ENCODE results near the gene NUAK1. TPM values are rescaled to one million over a fixed set of nuclear protein-coding genes. Genes with fewer than 3 reads are reported as not detected.

Gene NUAK1
- total and polyA plus RNA-seq, 7 donors: 1.8 to 12.1 (median 5.8) TPM

DNA sequence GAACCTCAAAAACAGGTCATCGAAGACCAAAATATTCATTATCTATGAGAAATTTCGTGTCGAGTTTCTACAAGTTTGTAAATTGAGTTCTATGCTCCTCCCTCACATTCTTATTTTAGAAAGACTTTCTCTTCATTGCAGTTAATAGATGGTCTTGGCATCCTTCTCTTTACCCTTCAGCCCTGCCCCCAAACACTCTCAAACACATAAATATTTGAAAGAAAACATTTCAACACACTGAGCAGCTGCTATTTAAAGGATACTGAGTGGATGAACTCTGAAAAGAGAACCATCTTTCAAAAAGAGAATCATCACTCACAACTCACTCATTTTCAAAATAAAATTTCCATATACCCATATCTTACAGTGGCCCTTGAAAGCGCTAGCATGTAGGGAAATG lies 67.1 kb downstream of the NUAK1 start:
- TF ChIP-seq POLR2AphosphoS5 (IDR thresholded peaks at IDR 0.05) (peak; percentile 27 to 66 (median 58)), CTCF (IDR thresholded peaks at IDR 0.05) (no peak), EP300 (IDR thresholded peaks at IDR 0.05) (peak in 1 of 4 donors; percentile 22)
- no peak overlapping the region for H3K4me3 ChIP-seq
- peak overlapping the region in 1 of 4 donors; percentile 37 for H3K27ac ChIP-seq
- peaks cover 0 to 38% (median 33%) of the 10 kb centered on the region in 4 donors for H3K4me1 ChIP-seq
- DNase-seq: no peak
- 78 to 82% methylated on average over 4 of the region's 4 CpGs for WGBS, 2 donors
- no peaks in the 10 kb centered on the region for H3K9me3 ChIP-seq
- H3K36me3 ChIP-seq: peaks cover 0 to 9% (median 2%) of the 10 kb centered on the region in 4 donors
- intact Hi-C loops (cut with DNase I): loop anchor here (10.0 kb wide), 1 partner anchor 147 kb away; no protein-coding TSS in a partner anchor
- H3K27me3 ChIP-seq: no peaks in the 10 kb centered on the region

DNA sequence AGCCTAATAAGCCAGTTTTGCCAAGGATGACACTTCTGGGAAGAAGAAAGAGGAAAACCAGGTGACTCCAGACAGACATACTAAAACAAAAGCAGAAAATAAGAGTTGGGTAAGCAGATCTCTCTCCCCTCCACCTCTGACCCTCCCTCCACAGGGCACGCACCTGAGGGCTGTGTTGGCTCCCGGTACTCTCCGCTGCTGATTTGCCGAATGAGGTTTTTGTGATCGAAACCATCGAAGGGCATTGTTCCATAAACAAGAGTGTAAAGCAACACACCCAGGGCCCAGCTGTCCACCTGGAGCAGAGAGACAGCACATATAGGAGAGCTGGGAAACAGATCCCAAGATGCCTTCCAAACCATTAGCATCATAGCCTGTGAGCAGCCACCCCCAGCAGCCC lies 68.1 kb downstream of the NUAK1 start:
- no peaks in the 10 kb centered on the region for H3K27me3 ChIP-seq
- WGBS, 2 donors: 95 to 97% methylated on average over 6 of the region's 6 CpGs
- no peak for DNase-seq
- H3K27ac ChIP-seq: no peak overlapping the region
- intact Hi-C loops (cut with DNase I): loop anchor here (10.0 kb wide), 1 partner anchor 146 kb away; no protein-coding TSS in a partner anchor
- H3K4me1 ChIP-seq: peaks cover 0 to 36% (median 28%) of the 10 kb centered on the region in 4 donors
- H3K9me3 ChIP-seq: no peaks in the 10 kb centered on the region
- no peak for TF ChIP-seq POLR2AphosphoS5 (IDR thresholded peaks at IDR 0.05)
- TF ChIP-seq CTCF (IDR thresholded peaks at IDR 0.05): no peak
- TF ChIP-seq POLR2A (IDR thresholded peaks at IDR 0.05): no peak
- no peak for TF ChIP-seq EP300 (IDR thresholded peaks at IDR 0.05)
- H3K4me3 ChIP-seq: no peak overlapping the region
- H3K36me3 ChIP-seq: peaks cover 0 to 9% (median 2%) of the 10 kb centered on the region in 4 donors

DNA sequence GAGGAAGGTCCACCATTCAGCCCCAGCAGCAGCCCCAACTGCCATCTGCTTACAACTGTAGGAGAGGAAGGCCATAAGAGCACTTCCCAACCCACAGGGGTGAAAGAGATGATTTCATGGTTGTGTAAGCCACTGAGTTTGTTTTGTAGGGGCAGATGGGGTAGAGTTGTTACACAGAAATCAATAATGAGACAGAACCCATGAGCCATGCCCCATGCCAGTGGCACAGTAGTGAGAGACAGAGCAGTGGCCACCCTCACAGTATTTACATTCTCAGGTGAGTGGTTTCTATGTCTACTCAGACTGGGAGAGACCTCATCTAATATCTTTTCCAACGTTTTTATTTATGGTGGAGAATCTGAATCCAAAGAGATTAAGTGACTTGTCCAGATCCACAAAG lies 68.6 kb downstream of the NUAK1 start:
- TF ChIP-seq EP300 (IDR thresholded peaks at IDR 0.05): no peak
- no peak for TF ChIP-seq POLR2A (IDR thresholded peaks at IDR 0.05)
- TF ChIP-seq POLR2AphosphoS5 (IDR thresholded peaks at IDR 0.05): no peak
- no peak for TF ChIP-seq CTCF (IDR thresholded peaks at IDR 0.05)
- Histone ChIP-seq H3K27me3 (no peaks in the 10 kb centered on the region), H3K4me3 (no peak overlapping the region), H3K9me3 (no peaks in the 10 kb centered on the region), H3K27ac (no peak overlapping the region), H3K36me3 (peaks cover 0 to 9% (median 2%) of the 10 kb centered on the region in 4 donors), H3K4me1 (peaks cover 0 to 31% (median 23%) of the 10 kb centered on the region in 4 donors)
- intact Hi-C loops (cut with DNase I): loop anchor here (10.0 kb wide), 1 partner anchor 145 kb away; no protein-coding TSS in a partner anchor
- DNase-seq: no peak
- WGBS, 2 donors: 49 to 72% methylated on average over 1 of the region's 1 CpG

DNA sequence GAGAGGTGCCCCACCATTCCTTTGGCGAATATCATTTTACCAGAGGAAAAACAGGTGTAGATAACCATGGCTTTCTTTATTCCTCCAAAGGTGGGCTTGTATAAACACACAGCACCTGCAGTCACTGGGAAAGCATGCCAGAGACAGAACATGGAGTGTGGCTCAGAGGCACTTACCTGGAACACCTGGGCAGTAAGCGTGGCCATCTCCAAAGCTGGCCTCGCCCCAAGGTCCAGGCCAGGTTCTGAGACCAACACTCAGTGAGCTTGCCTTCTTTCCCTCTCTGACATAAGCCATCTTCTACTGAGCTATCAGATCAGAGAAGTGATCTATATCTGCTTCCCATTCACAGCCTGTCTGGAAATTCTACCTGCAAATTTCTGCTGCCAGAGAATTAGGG lies 70.5 kb downstream of the NUAK1 start:
- Histone ChIP-seq H3K27ac (no peak overlapping the region), H3K4me3 (no peak overlapping the region), H3K36me3 (peaks cover 0 to 9% (median 2%) of the 10 kb centered on the region in 4 donors), H3K4me1 (peaks cover 0 to 22% (median 14%) of the 10 kb centered on the region in 4 donors), H3K27me3 (no peaks in the 10 kb centered on the region), H3K9me3 (no peaks in the 10 kb centered on the region)
- intact Hi-C loops (cut with DNase I): no loop called here
- TF ChIP-seq EP300 (IDR thresholded peaks at IDR 0.05): no peak
- WGBS, 2 donors: 97 to 98% methylated on average over 3 of the region's 3 CpGs
- DNase-seq: no peak

- H3K36me3 ChIP-seq: peaks cover 0 to 9% (median 2%) of the 10 kb centered on the region in 4 donors
- WGBS, 2 donors: 89 to 96% methylated on average over 15 of the region's 15 CpGs
Measured at GRCh38 chr12:106067606-106068205, 71.0 kb downstream of the NUAK1 start.

More at GRCh38 chr12:106067606-106068205, 71.0 kb downstream of the NUAK1 start:
- intact Hi-C loops (cut with DNase I): no loop called here
- Histone ChIP-seq H3K4me3 (no peak overlapping the region), H3K27me3 (no peaks in the 10 kb centered on the region), H3K27ac (no peak overlapping the region), H3K9me3 (no peaks in the 10 kb centered on the region), H3K4me1 (peaks cover 0 to 17% (median 13%) of the 10 kb centered on the region in 4 donors)
- DNase-seq: no peak
- TF ChIP-seq CTCF (IDR thresholded peaks at IDR 0.05) (no peak), POLR2A (IDR thresholded peaks at IDR 0.05) (no peak), POLR2AphosphoS5 (IDR thresholded peaks at IDR 0.05) (no peak), EP300 (IDR thresholded peaks at IDR 0.05) (no peak)
